ENCODE results near the gene CCDC88C. TPM values are rescaled to one million over a fixed set of nuclear protein-coding genes. Genes with fewer than 3 reads are reported as not detected.

The CCDC88C gene
- total RNA-seq, 1 donor from 2014 or later = 44.6 TPM

GRCh38 chr14:91289464-91289863, 128.2 kb downstream of the CCDC88C start:
- Mint-ChIP-seq H3K4me1 (no peaks in the 10 kb centered on the region), H3K27me3 (ENCODE audit: low read depth) (no peaks in the 10 kb centered on the region), H3K27ac (ENCODE audit: unreplicated experiment) (no peak overlapping the region), H3K4me3 (no peak overlapping the region), H3K36me3 (ENCODE audit: low read depth) (peaks cover 13% of the 10 kb centered on the region), H3K9me3 (no peaks in the 10 kb centered on the region)
- no peak for TF ChIP-seq CTCF (conservative IDR thresholded peaks at IDR 0.05)
- no peak for DNase-seq (ENCODE audit: low read depth, low spot score)

DNA sequence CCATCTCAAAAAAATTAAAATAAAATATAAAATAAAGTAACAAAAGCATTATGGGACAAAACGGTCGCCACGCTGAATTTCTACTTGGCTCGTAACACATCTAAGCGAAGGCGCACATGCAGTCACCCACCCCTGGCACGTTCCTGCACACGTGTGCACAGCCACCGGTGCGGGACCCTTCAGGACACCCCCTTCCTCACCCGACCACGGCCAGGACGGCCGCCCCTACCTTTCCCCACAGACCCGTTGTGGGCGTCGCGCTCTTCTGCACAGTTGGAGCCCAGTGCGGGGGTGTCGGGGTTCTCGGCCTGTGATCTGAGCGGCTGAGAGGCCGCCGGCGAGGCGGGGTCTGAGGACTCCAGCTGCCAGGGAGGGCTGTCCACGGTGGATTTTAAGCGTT, 128.7 kb downstream of the CCDC88C start:
- Mint-ChIP-seq H3K27ac (ENCODE audit: unreplicated experiment) (no peak overlapping the region), H3K4me1 (no peaks in the 10 kb centered on the region), H3K9me3 (no peaks in the 10 kb centered on the region), H3K36me3 (ENCODE audit: low read depth) (peaks cover 9% of the 10 kb centered on the region), H3K27me3 (ENCODE audit: low read depth) (no peaks in the 10 kb centered on the region), H3K4me3 (no peak overlapping the region)
- no peak for TF ChIP-seq CTCF (conservative IDR thresholded peaks at IDR 0.05)
- no peak for DNase-seq (ENCODE audit: low read depth, low spot score)

DNA sequence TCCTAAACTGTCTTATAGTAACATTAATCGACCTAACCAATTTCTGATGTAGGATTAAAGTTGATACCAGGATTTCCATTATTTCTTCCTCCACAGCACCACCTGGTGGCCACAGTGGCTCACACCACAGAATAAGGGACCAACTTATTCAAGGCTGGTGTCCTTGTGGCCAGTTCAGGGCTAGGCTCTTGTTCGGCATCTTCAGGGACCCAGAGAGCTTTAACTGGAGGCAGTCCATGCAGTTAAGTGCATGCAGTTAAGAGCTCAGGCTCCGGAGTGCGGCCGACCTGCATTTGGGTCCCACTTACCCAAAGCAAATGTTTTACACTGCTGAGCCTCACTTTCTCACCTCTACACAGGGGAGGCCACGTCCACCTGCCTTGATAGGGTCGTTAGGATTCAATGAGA, 131.1 kb downstream of the CCDC88C start:
- Mint-ChIP-seq H3K27me3 (ENCODE audit: low read depth) (no peaks in the 10 kb centered on the region), H3K4me1 (no peaks in the 10 kb centered on the region), H3K4me3 (no peak overlapping the region), H3K36me3 (ENCODE audit: low read depth) (peaks cover 4% of the 10 kb centered on the region), H3K27ac (ENCODE audit: unreplicated experiment) (no peak overlapping the region), H3K9me3 (no peaks in the 10 kb centered on the region)
- TF ChIP-seq CTCF (conservative IDR thresholded peaks at IDR 0.05) = peak; percentile 94
- peak; percentile 84 for DNase-seq (ENCODE audit: low read depth, low spot score)

DNA sequence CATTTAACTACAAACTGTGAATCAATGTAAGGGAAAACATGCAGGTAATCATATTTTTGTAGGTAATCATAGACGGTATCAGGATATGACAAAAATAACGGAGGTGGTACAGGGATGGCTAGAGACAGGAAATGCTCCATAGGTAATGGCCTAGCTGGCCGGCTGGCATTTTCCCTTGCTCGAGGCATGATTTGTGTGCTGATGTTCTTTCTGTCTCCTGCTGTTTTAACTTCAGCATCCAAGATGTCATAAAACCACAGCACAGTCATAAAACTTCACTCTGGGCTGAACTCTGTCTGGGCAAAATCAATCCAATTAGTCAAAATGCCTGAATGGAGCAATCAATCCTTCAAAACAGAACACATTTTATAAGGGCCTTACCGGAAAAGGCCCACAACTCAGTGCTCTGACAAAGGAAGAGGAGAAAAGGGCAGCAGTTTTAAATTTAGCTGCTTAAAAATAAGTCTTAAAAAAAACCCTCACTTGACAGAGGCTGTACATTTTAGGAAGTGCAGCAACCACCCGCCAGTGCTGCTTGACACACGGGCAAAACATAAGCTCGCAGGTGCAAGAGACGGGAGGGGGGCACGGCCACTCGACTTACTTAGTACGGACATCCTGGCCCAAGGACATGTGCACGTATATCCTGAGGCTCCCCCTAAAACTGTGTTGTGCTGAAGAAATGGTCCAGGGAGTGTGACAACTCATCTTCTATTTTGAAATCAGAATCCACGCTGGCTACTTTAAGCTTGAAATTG, 132.7 kb downstream of the CCDC88C start:
- Mint-ChIP-seq H3K4me3 (no peak overlapping the region), H3K27me3 (ENCODE audit: low read depth) (no peaks in the 10 kb centered on the region), H3K4me1 (no peaks in the 10 kb centered on the region), H3K9me3 (no peaks in the 10 kb centered on the region), H3K36me3 (ENCODE audit: low read depth) (peaks cover 4% of the 10 kb centered on the region), H3K27ac (ENCODE audit: unreplicated experiment) (no peak overlapping the region)
- DNase-seq (ENCODE audit: low read depth, low spot score) = no peak
- no peak for TF ChIP-seq CTCF (conservative IDR thresholded peaks at IDR 0.05)

DNA sequence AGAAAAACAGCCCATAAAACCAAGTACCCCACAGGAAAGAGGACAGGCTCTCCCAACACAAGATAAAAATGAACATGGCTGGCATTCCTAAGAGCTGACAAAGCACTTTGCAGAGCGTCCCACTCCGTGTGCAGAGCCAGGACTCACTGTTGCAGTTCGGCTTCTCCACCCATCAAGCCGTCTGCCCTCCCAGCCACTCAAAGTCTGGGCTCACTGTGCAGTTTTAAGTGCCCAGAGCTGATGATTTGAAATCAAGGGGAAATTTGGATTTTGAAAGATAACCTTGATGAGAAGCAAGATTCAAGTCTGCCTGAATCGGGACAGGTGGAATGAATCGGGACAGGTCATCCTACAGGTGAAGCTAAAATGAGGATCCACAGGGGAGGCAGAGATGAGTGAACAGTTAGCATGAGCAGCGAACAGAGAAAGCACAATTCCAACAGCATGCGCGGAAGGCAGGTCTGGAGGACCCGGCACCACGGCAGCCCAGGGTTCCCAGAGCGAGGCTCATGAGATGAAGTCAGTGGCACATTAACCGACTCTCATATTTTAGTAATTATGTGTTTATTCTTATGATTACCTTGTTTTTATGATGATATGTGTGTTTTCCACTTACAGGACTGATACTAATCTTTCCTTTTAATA, 133.4 kb downstream of the CCDC88C start:
- no peak overlapping the region for H3K4me3 Mint-ChIP-seq
- no peak for DNase-seq (ENCODE audit: low read depth, low spot score)
- H3K27me3 Mint-ChIP-seq (ENCODE audit: low read depth) = no peaks in the 10 kb centered on the region
- H3K4me1 Mint-ChIP-seq = no peaks in the 10 kb centered on the region
- no peak for TF ChIP-seq CTCF (conservative IDR thresholded peaks at IDR 0.05)
- peaks cover 4% of the 10 kb centered on the region for H3K36me3 Mint-ChIP-seq (ENCODE audit: low read depth)
- no peak overlapping the region for H3K27ac Mint-ChIP-seq (ENCODE audit: unreplicated experiment)
- no peaks in the 10 kb centered on the region for H3K9me3 Mint-ChIP-seq

Measured in neural crest cell (in vitro differentiated cells).